BLaER1 treated with 17β-estradiol and CSF1 and Interleukin-3, amounts not matched to agents 10 nM and 100 nM (cell line): Measurements from ENCODE around the gene LPP.

Experiments used
- H3K27ac ChIP-seq, 11 experiments: shearing (Covaris generic); formaldehyde crosslinking; 2 replicates each; pipeline ENCODE4 v1.8.1; 2022
- H3K27me3 ChIP-seq, 11 experiments: shearing (Covaris generic); formaldehyde crosslinking; 2 replicates each; pipeline ENCODE4 v1.8.1; 2022
- H3K36me3 ChIP-seq, 11 experiments: shearing (Covaris generic); formaldehyde crosslinking; 2 replicates each; pipeline ENCODE4 v1.8.1; 2022
- H3K4me1 ChIP-seq, 10 experiments: shearing (Covaris generic); formaldehyde crosslinking; 2 replicates each; pipeline ENCODE4 v1.8.1; 2022
- H3K4me2 ChIP-seq, 11 experiments: shearing (Covaris generic); formaldehyde crosslinking; 2 replicates each; pipeline ENCODE4 v1.8.1; 2022
- H3K4me3 ChIP-seq, 10 experiments: shearing (Covaris generic); formaldehyde crosslinking; 2 replicates each; pipeline ENCODE4 v1.8.1; 2022
- H3K9ac ChIP-seq, 11 experiments: shearing (Covaris generic); formaldehyde crosslinking; 2 replicates each; pipeline ENCODE4 v1.8.1; 2022
- H3K9me3 ChIP-seq, 11 experiments: shearing (Covaris generic); formaldehyde crosslinking; replicated peaks in 1 of 11; 2 replicates each; pipeline ENCODE4 v1.8.1; 2022
- H4K20me1 ChIP-seq, 11 experiments: shearing (Covaris generic); formaldehyde crosslinking; 2 replicates each; pipeline ENCODE4 v1.8.1; 2022
- Cebpa-rat ChIP-seq, 11 experiments: shearing (Covaris generic); IDR thresholded peaks; 2 replicates each; pipeline ENCODE4 v1.8.1; 2022

Gene LPP

GRCh38 chr3:188520466-188520865, 366.5 kb downstream of the LPP start:
- no peaks in the 10 kb centered on the region for H3K27me3 ChIP-seq
- no peak overlapping the region for H3K27ac ChIP-seq
- H3K36me3 ChIP-seq: peaks cover 5 to 40% (median 16%) of the 10 kb centered on the region in 11 experiments; a peak in 16 of 22 replicates
- no peaks in the 10 kb centered on the region for H4K20me1 ChIP-seq
- TF ChIP-seq Cebpa-rat (IDR thresholded peaks at IDR 0.05): no peak
- no peak overlapping the region for H3K9ac ChIP-seq
- H3K4me1 ChIP-seq: peaks cover 0 to 19% (median 1%) of the 10 kb centered on the region in 10 experiments; a peak in 7 of 20 replicates
- H3K9me3 ChIP-seq: peaks cover 0 to 21% (median 7%) of the 10 kb centered on the region in 11 experiments; a peak in 13 of 22 replicates
- no peak overlapping the region for H3K4me3 ChIP-seq
- peak overlapping the region in 2 of 11 experiments; percentile 15 to 47; a peak in 3 of 22 replicates for H3K4me2 ChIP-seq

GRCh38 chr3:188522115-188522514, 368.2 kb downstream of the LPP start:
- no peak overlapping the region for H3K4me3 ChIP-seq

GRCh38 chr3:188523291-188523690, 369.3 kb downstream of the LPP start:
- Histone ChIP-seq H3K9ac (no peak overlapping the region), H3K36me3 (peaks cover 4 to 33% (median 25%) of the 10 kb centered on the region in 11 experiments; a peak in 19 of 22 replicates), H3K4me2 (no peak overlapping the region), H3K9me3 (peaks cover 0 to 8% (median 0%) of the 10 kb centered on the region in 11 experiments; a peak in 1 of 22 replicates), H3K27ac (no peak overlapping the region), H3K4me1 (peaks cover 0 to 43% (median 1%) of the 10 kb centered on the region in 10 experiments; a peak in 8 of 20 replicates), H3K27me3 (no peaks in the 10 kb centered on the region), H4K20me1 (no peaks in the 10 kb centered on the region), H3K4me3 (no peak overlapping the region)
- no peak for TF ChIP-seq Cebpa-rat (IDR thresholded peaks at IDR 0.05)

More at GRCh38 chr3:188522115-188522514, 368.2 kb downstream of the LPP start:
- Histone ChIP-seq H3K27me3 (no peaks in the 10 kb centered on the region), H3K9ac (no peak overlapping the region), H3K9me3 (peaks cover 0 to 18% (median 7%) of the 10 kb centered on the region in 11 experiments; a peak in 13 of 22 replicates), H3K27ac (peak overlapping the region in 2 of 11 experiments; percentile 1 to 15; a peak in 1 of 22 replicates), H3K4me2 (0 out of 22 replicates have a peak overlapping the region, but pooled peaks of 2 of the 11 experiments have one; percentile 7 to 10), H4K20me1 (no peaks in the 10 kb centered on the region), H3K36me3 (peaks cover 12 to 41% (median 27%) of the 10 kb centered on the region in 11 experiments; a peak in 19 of 22 replicates), H3K4me1 (peaks cover 0 to 34% (median 1%) of the 10 kb centered on the region in 10 experiments; a peak in 8 of 20 replicates)
- no peak for TF ChIP-seq Cebpa-rat (IDR thresholded peaks at IDR 0.05)

- Histone ChIP-seq H4K20me1 (no peaks in the 10 kb centered on the region), H3K4me3 (no peak overlapping the region), H3K36me3 (peaks cover 4 to 33% (median 25%) of the 10 kb centered on the region in 11 experiments; a peak in 19 of 22 replicates), H3K4me1 (peaks cover 0 to 43% (median 1%) of the 10 kb centered on the region in 10 experiments; a peak in 8 of 20 replicates), H3K9ac (no peak overlapping the region), H3K27ac (no peak overlapping the region), H3K27me3 (no peaks in the 10 kb centered on the region), H3K9me3 (0 out of 22 replicates have a peak, but pooled peaks cover 0 to under 1% (median 0%) of the 10 kb centered on the region in 11 experiments), H3K4me2 (no peak overlapping the region)
- TF ChIP-seq Cebpa-rat (IDR thresholded peaks at IDR 0.05): no peak
Measured at GRCh38 chr3:188524052-188524451, 370.1 kb downstream of the LPP start.

GRCh38 chr3:188526057-188526456, 372.1 kb downstream of the LPP start:
- H3K4me3 ChIP-seq: no peak overlapping the region
- peak overlapping the region in 3 of 11 experiments; percentile 36 to 47 (median 46); a peak in 6 of 22 replicates for H3K4me2 ChIP-seq
- peak overlapping the region in 3 of 11 experiments; percentile 15 to 63 (median 46); a peak in 4 of 22 replicates for H3K27ac ChIP-seq
- TF ChIP-seq Cebpa-rat (IDR thresholded peaks at IDR 0.05): 0 out of 22 replicates have a peak, but pooled peaks of 1 of the 11 experiments have one; percentile 28
- H3K9me3 ChIP-seq: no peaks in the 10 kb centered on the region
- peaks cover 4 to 35% (median 25%) of the 10 kb centered on the region in 11 experiments; a peak in 19 of 22 replicates for H3K36me3 ChIP-seq
- H4K20me1 ChIP-seq: no peaks in the 10 kb centered on the region
- no peaks in the 10 kb centered on the region for H3K27me3 ChIP-seq
- peak overlapping the region in 2 of 11 experiments; percentile 7 to 56; a peak in 1 of 22 replicates for H3K9ac ChIP-seq
- peaks cover 0 to 33% (median 1%) of the 10 kb centered on the region in 10 experiments; a peak in 8 of 20 replicates for H3K4me1 ChIP-seq

- H3K36me3 ChIP-seq: peaks cover 12 to 36% (median 26%) of the 10 kb centered on the region in 11 experiments; a peak in 19 of 22 replicates
- H3K27me3 ChIP-seq: no peaks in the 10 kb centered on the region
- H3K27ac ChIP-seq: 0 out of 22 replicates have a peak overlapping the region, but pooled peaks of 1 of the 11 experiments have one; percentile 9
Measured at GRCh38 chr3:188527389-188527788, 373.4 kb downstream of the LPP start.

GRCh38 chr3:188528396-188528795, 374.4 kb downstream of the LPP start:
- no peak overlapping the region for H3K4me3 ChIP-seq
- H3K9me3 ChIP-seq: no peaks in the 10 kb centered on the region
- no peak overlapping the region for H3K27ac ChIP-seq
- H4K20me1 ChIP-seq: no peaks in the 10 kb centered on the region
- no peak overlapping the region for H3K9ac ChIP-seq
- H3K4me1 ChIP-seq: peaks cover 0 to 36% (median 1%) of the 10 kb centered on the region in 10 experiments; a peak in 8 of 20 replicates
- H3K4me2 ChIP-seq: no peak overlapping the region
- no peak for TF ChIP-seq Cebpa-rat (IDR thresholded peaks at IDR 0.05)
- peaks cover 12 to 36% (median 26%) of the 10 kb centered on the region in 11 experiments; a peak in 19 of 22 replicates for H3K36me3 ChIP-seq
- H3K27me3 ChIP-seq: no peaks in the 10 kb centered on the region

More at GRCh38 chr3:188527389-188527788, 373.4 kb downstream of the LPP start:
- Histone ChIP-seq H3K4me3 (no peak overlapping the region), H4K20me1 (no peaks in the 10 kb centered on the region), H3K9me3 (no peaks in the 10 kb centered on the region), H3K4me2 (peak overlapping the region in 1 of 11 experiments; percentile 46; a peak in 2 of 22 replicates), H3K4me1 (peaks cover 0 to 32% (median 1%) of the 10 kb centered on the region in 10 experiments; a peak in 8 of 20 replicates), H3K9ac (no peak overlapping the region)
- no peak for TF ChIP-seq Cebpa-rat (IDR thresholded peaks at IDR 0.05)

GRCh38 chr3:188529228-188529627, 375.3 kb downstream of the LPP start:
- H4K20me1 ChIP-seq: no peaks in the 10 kb centered on the region
- H3K27ac ChIP-seq: no peak overlapping the region
- no peak overlapping the region for H3K9ac ChIP-seq
- peaks cover 0 to 44% (median 1%) of the 10 kb centered on the region in 10 experiments; a peak in 8 of 20 replicates for H3K4me1 ChIP-seq
- no peak overlapping the region for H3K4me2 ChIP-seq
- H3K4me3 ChIP-seq: no peak overlapping the region
- peaks cover 12 to 32% (median 26%) of the 10 kb centered on the region in 11 experiments; a peak in 19 of 22 replicates for H3K36me3 ChIP-seq
- no peaks in the 10 kb centered on the region for H3K27me3 ChIP-seq
- no peaks in the 10 kb centered on the region for H3K9me3 ChIP-seq
- TF ChIP-seq Cebpa-rat (IDR thresholded peaks at IDR 0.05): no peak

- no peaks in the 10 kb centered on the region for H3K27me3 ChIP-seq
- peaks cover 7 to 22% (median 17%) of the 10 kb centered on the region in 11 experiments; a peak in 18 of 22 replicates for H3K36me3 ChIP-seq
- no peak overlapping the region for H3K9ac ChIP-seq
- no peaks in the 10 kb centered on the region for H3K9me3 ChIP-seq
- H4K20me1 ChIP-seq: no peaks in the 10 kb centered on the region
- no peak overlapping the region for H3K27ac ChIP-seq
- H3K4me2 ChIP-seq: no peak overlapping the region
- H3K4me1 ChIP-seq: peaks cover 0 to 50% (median 0%) of the 10 kb centered on the region in 10 experiments; a peak in 6 of 20 replicates
- H3K4me3 ChIP-seq: no peak overlapping the region
- no peak for TF ChIP-seq Cebpa-rat (IDR thresholded peaks at IDR 0.05)
Measured at GRCh38 chr3:188530226-188530625, 376.3 kb downstream of the LPP start.
